Spleen (tissue), 11 donors: ENCODE results near the gene OPHN1. TPM values are rescaled to one million over a fixed set of nuclear protein-coding genes. Genes with fewer than 3 reads are reported as not detected.
"Not testable (repeated sequence)": the region's sequence is repeated elsewhere in the genome, so short reads cannot be mapped to it uniquely, and the experiment has no call there.

ENCODE experiments used
- DNase-seq: peaks from one replicate; pipeline ENCODE4 v3.0.0-alpha.2; 2020
- H3K27ac ChIP-seq, 8 donors: fragments of 200-600 bp; sonication (generic) in 7 of 8; 1 replicate in 4 of 8; 2 replicates in 4 of 8; pipeline versions ENCODE4 v1.5.0 to v1.8.0; 2016 to 2021; ENCODE audit warnings: inconsistent platforms in 4 of 8, mild to moderate bottlenecking in 4 of 8, moderate library complexity in 1 of 8
- H3K27me3 ChIP-seq, 7 donors: fragments of 200-600 bp; sonication (generic) in 6 of 7; replicated peaks in 1 of 7; 1 replicate in 4 of 7; 2 replicates in 3 of 7; pipeline versions ENCODE4 v1.5.0 to v1.8.0; 2016 to 2021; ENCODE audit warnings: inconsistent platforms in 3 of 7, mild to moderate bottlenecking in 1 of 7
- H3K36me3 ChIP-seq, 6 donors: fragments of 200-600 bp; sonication (generic) in 5 of 6; 1 replicate in 4 of 6; 2 replicates in 2 of 6; pipeline versions ENCODE4 v1.5.0 to v1.8.0; 2016 to 2021; ENCODE audit warnings: inconsistent platforms in 2 of 6
- H3K4me1 ChIP-seq, 6 donors: fragments of 200-600 bp; sonication (generic) in 5 of 6; 1 replicate in 3 of 6; 2 replicates in 3 of 6; pipeline versions ENCODE4 v1.5.0 to v1.8.0; 2016 to 2021; ENCODE audit warnings: inconsistent platforms in 3 of 6
- H3K4me3 ChIP-seq, 8 donors: fragments of 200-600 bp; sonication (generic) in 7 of 8; 1 replicate in 4 of 8; 2 replicates in 4 of 8; pipeline versions ENCODE4 v1.5.0 to v1.8.0; 2016 to 2021; ENCODE audit warnings: inconsistent platforms in 4 of 8, mild to moderate bottlenecking in 4 of 8, moderate library complexity in 2 of 8
- H3K9me3 ChIP-seq, 8 donors: fragments of 200-600 bp; sonication (generic) in 7 of 8; 1 replicate in 4 of 8; 2 replicates in 4 of 8; pipeline versions ENCODE4 v1.5.0 to v1.8.0; 2016 to 2021; ENCODE audit warnings: inconsistent platforms in 4 of 8
- POLR2A ChIP-seq, 3 donors: fragments of 450-650 bp; IDR thresholded peaks; one replicate each; pipeline ENCODE4 v1.5.1; 2017; ENCODE audit warnings: antibody characterized with exemption in 3 of 3, mild to moderate bottlenecking in 1 of 3
- POLR2AphosphoS5 ChIP-seq, 3 donors: sonication (generic); formaldehyde crosslinking; IDR thresholded peaks; one replicate each; pipeline ENCODE4 v1.5.1; 2017; ENCODE audit warnings: antibody characterized with exemption in 3 of 3
- WGBS, 5 donors: extraction: QIAGEN DNeasy Blood & Tissue Kit in 3 of 5; methylation state at CpG; one replicate each; pipeline versions ENCODE4 v1.1.5 to v1.1.7; 2013 to 2018; 5-methylcytosine and 5-hydroxymethylcytosine counted together
- intact Hi-C: fragments of 100-400 bp; cut with DNase I; formaldehyde crosslinking; loops from one replicate; pipeline ENCODE4 v1.15.0; 2023; ENCODE audit warnings: low total_unique reads
- polyA plus RNA-seq, 3 donors: library from polyadenylated mRNA; stranded (reverse); fragments of 200-250 nt; gene quantifications; one replicate each; pipeline ENCODE4 v1.2.1, GENCODE V29; 2013
- total RNA-seq, 7 donors: library from RNA; depleted of rRNA in 3 of 7; stranded (reverse); fragments of >200 nt in 3 of 7; fragmentation: NEBNext Ultra II Directional in 4 of 7; extraction: Animal tissue kit (Norgen Biotek cat#: 25700) in 4 of 7; gene quantifications; one replicate each; pipeline versions ENCODE4 v1.1.0 to v1.2.1, GENCODE V29; 2016 to 2021
- TF ChIP-seq, protein P1 (sequence below), 11 experiments: fragments of 200-600 bp in 7 of 11; fragments of 450-650 bp in 4 of 11; sonication (generic) in 4 of 11; IDR thresholded peaks in 8 of 11; conservative IDR thresholded peaks in 3 of 11; 1 replicate in 7 of 11; 2 replicates in 4 of 11; pipeline versions ENCODE4 v1.4.0 to v1.8.0; 2016 to 2021; ENCODE audit warnings: antibody characterized with exemption in 11 of 11, inconsistent platforms in 4 of 11, mild to moderate bottlenecking in 1 of 11
- donor health status: healthy with polysubstance abuse.
- donor health status: DM: no; HTN: no; CAD: no; lungs with moderate emphysema.
- donor health status: DM: no; HTN: no; CAD: no.
- donor health status: Bipolar disorder and iron deficiency.
- donor health status: healthy.
- donor health status: DM: no; HTN: no; CAD: no.
- donor health status: DM: yes; HTN: yes; CAD: no.

OPHN1 gene
- total and polyA plus RNA-seq, 10 donors: 0.20 to 4.6 (median 3.1) TPM

DNA sequence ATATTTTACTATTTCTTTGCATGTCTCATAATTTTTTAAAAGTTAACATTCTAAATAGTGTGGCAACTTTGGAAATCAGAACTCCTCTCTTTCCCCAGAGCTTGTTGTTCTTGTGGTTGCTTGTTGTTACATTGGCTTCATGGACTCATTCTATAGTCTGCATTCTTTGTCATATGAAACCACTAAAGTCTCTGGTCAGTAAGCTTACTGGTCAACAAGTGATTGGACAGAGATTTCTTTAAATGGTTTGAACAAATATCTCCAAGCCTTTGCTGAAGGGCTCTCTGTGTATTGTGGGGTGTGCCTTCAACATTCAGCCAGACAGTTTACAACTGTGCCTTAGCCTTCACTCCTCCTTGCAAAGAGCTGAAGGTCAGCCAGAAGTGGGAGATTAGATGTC is 147.2 kb downstream of the OPHN1 start:
- H3K27me3 ChIP-seq: no peaks in the 10 kb centered on the region
- DNase-seq: no peak
- intact Hi-C loops: no loop called here
- TF ChIP-seq POLR2A (IDR thresholded peaks at IDR 0.05) (no peak), POLR2AphosphoS5 (IDR thresholded peaks at IDR 0.05) (no peak)
- TF ChIP-seq, protein P1, sequence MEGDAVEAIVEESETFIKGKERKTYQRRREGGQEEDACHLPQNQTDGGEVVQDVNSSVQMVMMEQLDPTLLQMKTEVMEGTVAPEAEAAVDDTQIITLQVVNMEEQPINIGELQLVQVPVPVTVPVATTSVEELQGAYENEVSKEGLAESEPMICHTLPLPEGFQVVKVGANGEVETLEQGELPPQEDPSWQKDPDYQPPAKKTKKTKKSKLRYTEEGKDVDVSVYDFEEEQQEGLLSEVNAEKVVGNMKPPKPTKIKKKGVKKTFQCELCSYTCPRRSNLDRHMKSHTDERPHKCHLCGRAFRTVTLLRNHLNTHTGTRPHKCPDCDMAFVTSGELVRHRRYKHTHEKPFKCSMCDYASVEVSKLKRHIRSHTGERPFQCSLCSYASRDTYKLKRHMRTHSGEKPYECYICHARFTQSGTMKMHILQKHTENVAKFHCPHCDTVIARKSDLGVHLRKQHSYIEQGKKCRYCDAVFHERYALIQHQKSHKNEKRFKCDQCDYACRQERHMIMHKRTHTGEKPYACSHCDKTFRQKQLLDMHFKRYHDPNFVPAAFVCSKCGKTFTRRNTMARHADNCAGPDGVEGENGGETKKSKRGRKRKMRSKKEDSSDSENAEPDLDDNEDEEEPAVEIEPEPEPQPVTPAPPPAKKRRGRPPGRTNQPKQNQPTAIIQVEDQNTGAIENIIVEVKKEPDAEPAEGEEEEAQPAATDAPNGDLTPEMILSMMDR (IDR thresholded peaks at IDR 0.05 in 8 of 11, conservative IDR thresholded peaks at IDR 0.05 in 3 of 11): no peak
- no peaks in the 10 kb centered on the region for H3K36me3 ChIP-seq
- no peaks in the 10 kb centered on the region for H3K9me3 ChIP-seq
- no peaks in the 10 kb centered on the region for H3K4me1 ChIP-seq
- no peak overlapping the region for H3K27ac ChIP-seq
- H3K4me3 ChIP-seq: no peak overlapping the region

DNA sequence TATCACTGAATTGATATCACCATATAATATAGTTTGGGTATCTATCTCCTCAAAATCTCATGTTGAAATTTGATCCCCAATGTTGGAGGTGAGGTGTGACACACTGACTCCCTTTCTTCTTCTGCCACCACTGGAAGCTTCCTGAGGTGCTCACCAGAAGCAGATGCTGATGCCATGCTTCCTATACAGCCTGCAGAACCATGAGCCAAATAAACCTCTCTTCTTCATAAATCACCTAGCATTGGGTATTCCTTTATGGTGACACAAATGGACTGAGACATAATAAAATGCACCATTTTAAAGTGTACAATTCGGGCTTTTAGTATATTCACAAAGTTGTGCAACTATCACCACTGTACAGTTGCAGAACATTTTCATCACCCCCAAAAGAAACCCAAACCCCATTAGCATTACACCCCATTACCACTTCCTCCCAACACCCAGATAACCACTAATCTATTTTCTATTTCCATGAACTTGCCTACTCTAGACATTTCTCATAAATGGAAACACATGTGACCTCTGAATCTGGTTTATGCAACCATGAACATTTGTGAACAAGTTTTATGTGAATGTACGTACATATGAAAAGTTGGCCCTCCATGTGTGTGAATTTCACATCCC is 148.9 kb downstream of the OPHN1 start:
- 63 to 85% (median 71%) methylated on average over 2 of the region's 2 CpGs for WGBS, 5 donors
- Histone ChIP-seq H3K4me1 (no peaks in the 10 kb centered on the region), H3K4me3 (no peak overlapping the region), H3K27ac (no peak overlapping the region), H3K9me3 (no peaks in the 10 kb centered on the region), H3K27me3 (no peaks in the 10 kb centered on the region), H3K36me3 (no peaks in the 10 kb centered on the region)
- intact Hi-C loops: no loop called here
- no peak for DNase-seq
- no peak for TF ChIP-seq POLR2A (IDR thresholded peaks at IDR 0.05)
- TF ChIP-seq POLR2AphosphoS5 (IDR thresholded peaks at IDR 0.05): no peak
- TF ChIP-seq, protein P1 (IDR thresholded peaks at IDR 0.05 in 8 of 11, conservative IDR thresholded peaks at IDR 0.05 in 3 of 11): no peak

DNA sequence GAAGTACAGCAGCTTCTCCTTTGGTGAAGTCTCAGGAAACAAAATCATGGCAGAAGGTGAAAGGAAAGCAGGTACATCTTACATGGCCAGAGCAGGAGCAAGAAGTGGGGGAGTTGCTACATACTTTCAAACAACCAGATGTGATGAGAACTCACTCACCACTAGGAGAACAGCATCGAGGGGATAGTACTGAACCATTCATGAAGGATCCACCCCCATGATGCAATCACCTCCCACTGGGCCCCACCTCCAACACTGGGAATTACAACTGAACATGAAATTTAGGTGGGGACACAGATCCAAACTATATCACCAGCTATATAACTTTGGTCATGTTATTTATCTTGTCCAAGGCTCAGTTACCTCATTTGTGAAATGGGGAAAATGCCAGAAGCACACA is 159.4 kb downstream of the OPHN1 start:
- TF ChIP-seq POLR2AphosphoS5 (IDR thresholded peaks at IDR 0.05): no peak
- TF ChIP-seq, protein P1 (IDR thresholded peaks at IDR 0.05 in 8 of 11, conservative IDR thresholded peaks at IDR 0.05 in 3 of 11): no peak
- TF ChIP-seq POLR2A (IDR thresholded peaks at IDR 0.05): no peak
- WGBS, 5 donors: 0 to 64% (median 27%) methylated on average over 1 of the region's 1 CpG
- Histone ChIP-seq H3K36me3 (no peaks in the 10 kb centered on the region), H3K9me3 (no peaks in the 10 kb centered on the region), H3K27ac (no peak overlapping the region), H3K4me3 (no peak overlapping the region), H3K27me3 (no peaks in the 10 kb centered on the region), H3K4me1 (no peaks in the 10 kb centered on the region)
- no peak for DNase-seq
- intact Hi-C loops: no loop called here

DNA sequence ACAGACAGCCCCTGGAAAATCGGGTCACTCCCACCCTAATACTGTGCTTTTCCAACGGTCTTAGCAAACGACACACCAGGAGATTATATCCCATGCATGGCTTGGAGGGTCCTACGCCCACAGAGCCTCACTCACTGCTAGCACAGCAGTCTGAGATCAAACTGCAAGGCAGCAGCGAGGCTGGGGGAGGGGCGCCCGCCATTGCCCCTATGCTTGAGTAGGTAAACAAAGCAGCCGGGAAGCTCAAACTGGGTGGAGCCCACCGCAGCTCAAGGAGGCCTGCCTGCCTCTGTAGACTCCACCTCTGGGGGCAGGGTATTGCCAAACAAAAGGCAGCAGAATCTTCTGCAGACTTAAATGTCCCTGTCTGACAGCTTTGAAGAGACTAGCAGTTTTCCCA is 168.5 kb downstream of the OPHN1 start:
- H3K4me3 ChIP-seq, H3K27me3 ChIP-seq, intact Hi-C loops, H3K36me3 ChIP-seq, H3K27ac ChIP-seq, DNase-seq, H3K4me1 ChIP-seq, H3K9me3 ChIP-seq: not testable (repeated sequence)
- 85 to 97% (median 93%) methylated on average over 3 to 9 of the region's 9 CpGs for WGBS, 5 donors
